A549 (cell line): ENCODE results near the gene TMEM43. TPM values are rescaled to one million over a fixed set of nuclear protein-coding genes. Genes with fewer than 3 reads are reported as not detected.

Source experiments
- ATAC-seq, 2 experiments: fragments of 200-7000 bp in 1 of 2; fragments of >200 bp in 1 of 2; cut with Nextera tagmentation in 1 of 2; cut with Tn5 transposase in 1 of 2; 3 replicates each; pipeline versions ENCODE4 v1.8.0 to v1.9.1; 2018 to 2020; ENCODE audit warnings: mild to moderate bottlenecking in 1 of 2, moderate library complexity in 1 of 2
- CTCF ChIA-PET: fragments of 300-600 bp; sonication (Branson Sonifier 250); formaldehyde crosslinking; extraction: SDS; loops from one replicate; lab custom pipeline; 2021; ENCODE audit warnings: antibody characterized with exemption, inconsistent platforms; lab: Yijun Ruan, JAX
- POLR2A ChIA-PET: fragments of 350-600 bp; formaldehyde crosslinking; extraction: SDS; loops from one replicate; lab custom pipeline; 2021; ENCODE audit warnings: antibody characterized with exemption, inconsistent platforms; lab: Yijun Ruan, JAX
- DNase-seq, 2 experiments: peaks; one replicate each; pipeline versions ENCODE4 v3.0.0 to v3.0.0-alpha.2; 2011 to 2016; ENCODE audit warnings: low read depth in 1 of 2, low spot score in 1 of 2
- FAIRE-seq: peaks from 2 replicates; lab custom pipeline; 2011; peaks lifted over from hg19 to GRCh38; lab: Jason Lieb, UNC
- H3K27ac ChIP-seq, 2 experiments: fragments of >200 bp; sonication (Bioruptor Twin); formaldehyde crosslinking; 3 replicates each; pipeline ENCODE4 v1.5.1; 2016 to 2017
- H3K4me1 ChIP-seq: fragments of >200 bp; sonication (Bioruptor Twin); formaldehyde crosslinking; 3 replicates; pipeline ENCODE4 v1.6.1; 2016
- H3K4me2 ChIP-seq: fragments of >200 bp; sonication (Bioruptor Twin); formaldehyde crosslinking; 3 replicates; pipeline ENCODE4 v1.6.1; 2016
- H3K4me3 ChIP-seq: fragments of >200 bp; sonication (Bioruptor Twin); formaldehyde crosslinking; 3 replicates; pipeline ENCODE4 v1.5.1; 2016
- H3K9me3 ChIP-seq: fragments of >200 bp; sonication (Bioruptor Twin); formaldehyde crosslinking; 3 replicates; pipeline ENCODE4 v1.6.1; 2016
- ATOH8 ChIP-seq: fragments of 250-450 bp; sonication (Bioruptor Pico); IDR thresholded peaks from 2 replicates; pipeline ENCODE4 v1.5.0; 2020; ENCODE audit warnings: low read depth, mild to moderate bottlenecking, moderate library complexity
- CBX2 ChIP-seq: fragments of 200-600 bp; sonication (generic); IDR thresholded peaks from 2 replicates; pipeline ENCODE4 v1.6.1; 2016; ENCODE audit warnings: low read depth, mild to moderate bottlenecking, borderline replicate concordance
- CBX8 ChIP-seq: fragments of 200-600 bp; sonication (generic); IDR thresholded peaks from 2 replicates; pipeline ENCODE4 v1.6.1; 2016
- CEBPB ChIP-seq, 2 experiments: fragments of >200 bp in 1 of 2; sonication (Bioruptor Twin) in 1 of 2; formaldehyde crosslinking in 1 of 2; IDR thresholded peaks; 2 replicates each; pipeline ENCODE4 v1.6.1; 2012 to 2016
- CHD2 ChIP-seq: fragments of 150-350 bp; IDR thresholded peaks from 2 replicates; pipeline ENCODE4 v1.6.1; 2014; ENCODE audit warnings: low read length; ENCODE audit not compliant: partially characterized antibody
- EP300 ChIP-seq, 2 experiments: fragments of >200 bp; sonication (Bioruptor Twin); formaldehyde crosslinking; IDR thresholded peaks; 2 replicates in 1 of 2; 3 replicates in 1 of 2; pipeline ENCODE4 v1.6.1; 2016 to 2017
- FOSL2 ChIP-seq, 2 experiments: fragments of 450-650 bp in 1 of 2; fragments of >200 bp in 1 of 2; sonication (Bioruptor Twin) in 1 of 2; formaldehyde crosslinking; IDR thresholded peaks; 2 replicates each; pipeline versions ENCODE4 v1.5.0 to v1.6.1; 2016 to 2020; ENCODE audit warnings: mild to moderate bottlenecking in 1 of 2, moderate library complexity in 1 of 2
- JUN ChIP-seq, 2 experiments: fragments of >200 bp; sonication (Bioruptor Twin); formaldehyde crosslinking; IDR thresholded peaks; 2 replicates in 1 of 2; 3 replicates in 1 of 2; pipeline ENCODE4 v1.6.1; 2016 to 2017
- NPAS2 ChIP-seq: fragments of 250-450 bp; sonication (Bioruptor Pico); IDR thresholded peaks from 2 replicates; pipeline ENCODE4 v1.8.0; 2022; ENCODE audit warnings: mild to moderate bottlenecking, moderate library complexity, borderline replicate concordance
- PHF8 ChIP-seq: fragments of 200-600 bp; sonication (generic); IDR thresholded peaks from 2 replicates; pipeline ENCODE4 v1.6.1; 2016; ENCODE audit warnings: low read depth, mild to moderate bottlenecking, antibody characterized with exemption, moderate library complexity, borderline replicate concordance
- RAD21 ChIP-seq, 2 experiments: fragments of >200 bp in 1 of 2; sonication (Bioruptor Twin) in 1 of 2; formaldehyde crosslinking in 1 of 2; IDR thresholded peaks in 1 of 2; conservative IDR thresholded peaks in 1 of 2; 2 replicates in 1 of 2; 3 replicates in 1 of 2; pipeline ENCODE4 v1.6.1; 2012 to 2018; ENCODE audit warnings: inconsistent platforms in 1 of 2
- RARB ChIP-seq: fragments of 250-450 bp; sonication (Bioruptor Pico); IDR thresholded peaks from 2 replicates; pipeline ENCODE4 v1.8.0; 2021; ENCODE audit warnings: mild to moderate bottlenecking, moderate library complexity
- TFCP2L1 ChIP-seq: fragments of 250-450 bp; sonication (Bioruptor Pico); IDR thresholded peaks from 2 replicates; pipeline ENCODE4 v1.5.0; 2021; ENCODE audit warnings: mild to moderate bottlenecking
- TP53 ChIP-seq: fragments of 250-450 bp; sonication (Bioruptor Pico); IDR thresholded peaks from 2 replicates; pipeline ENCODE4 v1.5.0; 2021; ENCODE audit warnings: mild to moderate bottlenecking, moderate library complexity
- ZC3H11A ChIP-seq: fragments of 450-650 bp; IDR thresholded peaks from 2 replicates; pipeline ENCODE4 v1.6.1; 2014; ENCODE audit warnings: antibody characterized with exemption, mild to moderate bottlenecking
- ZSCAN20 ChIP-seq: fragments of 250-450 bp; sonication (Bioruptor Pico); IDR thresholded peaks from 2 replicates; pipeline ENCODE4 v1.8.0; 2022; ENCODE audit warnings: mild to moderate bottlenecking, moderate library complexity
- WGBS: methylation state at CpG from one replicate; pipeline ENCODE4 v1.1.6; 2017; ENCODE audit errors: missing lambda C conversion rate; 5-methylcytosine and 5-hydroxymethylcytosine counted together
- polyA plus RNA-seq, 4 experiments: library from polyadenylated mRNA; depleted of rRNA in 3 of 4; stranded (reverse); fragments of >200 nt; fragmentation: RNase III in 1 of 4; extraction: RNeasy Plus Mini Kit Qiagen cat#74134 plus additional on column Dnase treatment in 1 of 4; gene quantifications; 2 replicates in 3 of 4; 3 replicates in 1 of 4; pipeline ENCODE4 v1.2.3, GENCODE V29; 2011 to 2017
- TF ChIP-seq, protein P1 (sequence below): fragments of 200-600 bp; sonication (generic); IDR thresholded peaks from 2 replicates; pipeline ENCODE4 v1.6.1; 2016; ENCODE audit warnings: antibody characterized with exemption, mild to moderate bottlenecking, moderate library complexity
- TF ChIP-seq, protein P2 (sequence below): fragments of >200 bp; sonication (Bioruptor Twin); formaldehyde crosslinking; IDR thresholded peaks from 3 replicates; pipeline ENCODE4 v1.5.1; 2016

TMEM43 gene
- polyA plus RNA-seq, 2 of the 4 experiments (the other 2 are of a cell fraction): 41.1 to 79.0 TPM

GRCh38 chr3:14125193-14126016, 553 bp downstream of the TMEM43 start:
- peak overlapping the region; percentile 79 for H3K4me2 ChIP-seq
- CTCF ChIA-PET: interaction anchor here (0.8 to 2.5 kb wide), 14 partner anchors 10 to 471 kb away, joined by 3 to 12 read pairs (median 4); partner anchors contain the start of genes LSM3 and XPC
- ATAC-seq: peak; percentile 58 to 69
- peaks cover 17% of the 10 kb centered on the region for H3K4me1 ChIP-seq
- WGBS: under 1% methylated on average over 29 of the region's 44 CpGs
- TF ChIP-seq ATOH8 (CRISPR knock-in tag) (no peak), PHF8 (peak; percentile 80; the same call in 1 of the 2 replicates), TP53 (CRISPR knock-in tag) (0 out of 2 replicates have a peak, but pooled peaks have one; percentile 10), ZC3H11A (no peak), RAD21 (conservative IDR thresholded peaks at IDR 0.05 in 1 of 2, IDR thresholded peaks at IDR 0.05 in 1 of 2) (peak in 1 of 2 experiments; percentile 5; a peak in 1 of 5 replicates), JUN (IDR thresholded peaks at IDR 0.05) (no peak), NPAS2 (CRISPR knock-in tag) (no peak), CEBPB (IDR thresholded peaks at IDR 0.05) (no peak), FOSL2 (IDR thresholded peaks at IDR 0.05) (peak; percentile 40; the same call in 1 of the 2 replicates), FOSL2 (CRISPR knock-in tag; IDR thresholded peaks at IDR 0.05) (peak; percentile 84), EP300 (IDR thresholded peaks at IDR 0.05) (no peak), CBX8 (no peak), RARB (CRISPR knock-in tag) (no peak), CBX2 (no peak), CHD2 (no peak), ZSCAN20 (CRISPR knock-in tag) (no peak), TFCP2L1 (CRISPR knock-in tag) (no peak)
- TF ChIP-seq, protein P1, sequence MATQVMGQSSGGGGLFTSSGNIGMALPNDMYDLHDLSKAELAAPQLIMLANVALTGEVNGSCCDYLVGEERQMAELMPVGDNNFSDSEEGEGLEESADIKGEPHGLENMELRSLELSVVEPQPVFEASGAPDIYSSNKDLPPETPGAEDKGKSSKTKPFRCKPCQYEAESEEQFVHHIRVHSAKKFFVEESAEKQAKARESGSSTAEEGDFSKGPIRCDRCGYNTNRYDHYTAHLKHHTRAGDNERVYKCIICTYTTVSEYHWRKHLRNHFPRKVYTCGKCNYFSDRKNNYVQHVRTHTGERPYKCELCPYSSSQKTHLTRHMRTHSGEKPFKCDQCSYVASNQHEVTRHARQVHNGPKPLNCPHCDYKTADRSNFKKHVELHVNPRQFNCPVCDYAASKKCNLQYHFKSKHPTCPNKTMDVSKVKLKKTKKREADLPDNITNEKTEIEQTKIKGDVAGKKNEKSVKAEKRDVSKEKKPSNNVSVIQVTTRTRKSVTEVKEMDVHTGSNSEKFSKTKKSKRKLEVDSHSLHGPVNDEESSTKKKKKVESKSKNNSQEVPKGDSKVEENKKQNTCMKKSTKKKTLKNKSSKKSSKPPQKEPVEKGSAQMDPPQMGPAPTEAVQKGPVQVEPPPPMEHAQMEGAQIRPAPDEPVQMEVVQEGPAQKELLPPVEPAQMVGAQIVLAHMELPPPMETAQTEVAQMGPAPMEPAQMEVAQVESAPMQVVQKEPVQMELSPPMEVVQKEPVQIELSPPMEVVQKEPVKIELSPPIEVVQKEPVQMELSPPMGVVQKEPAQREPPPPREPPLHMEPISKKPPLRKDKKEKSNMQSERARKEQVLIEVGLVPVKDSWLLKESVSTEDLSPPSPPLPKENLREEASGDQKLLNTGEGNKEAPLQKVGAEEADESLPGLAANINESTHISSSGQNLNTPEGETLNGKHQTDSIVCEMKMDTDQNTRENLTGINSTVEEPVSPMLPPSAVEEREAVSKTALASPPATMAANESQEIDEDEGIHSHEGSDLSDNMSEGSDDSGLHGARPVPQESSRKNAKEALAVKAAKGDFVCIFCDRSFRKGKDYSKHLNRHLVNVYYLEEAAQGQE: peak; percentile 91
- TF ChIP-seq, all 56 proteins: peak for 5
- Histone ChIP-seq H3K27ac (peak overlapping the region; percentile 94 to 98), H3K9me3 (no peaks in the 10 kb centered on the region), H3K4me3 (peak overlapping the region; percentile 91)
- POLR2A ChIA-PET: interaction anchor here (0.6 to 3.0 kb wide), 9 partner anchors 9 to 526 kb away, joined by 3 to 41 read pairs (median 4); partner anchors contain the start of genes CCDC174, LSM3 and XPC
- DNase-seq: peak; percentile 68 to 83
- no peak for FAIRE-seq

DNA sequence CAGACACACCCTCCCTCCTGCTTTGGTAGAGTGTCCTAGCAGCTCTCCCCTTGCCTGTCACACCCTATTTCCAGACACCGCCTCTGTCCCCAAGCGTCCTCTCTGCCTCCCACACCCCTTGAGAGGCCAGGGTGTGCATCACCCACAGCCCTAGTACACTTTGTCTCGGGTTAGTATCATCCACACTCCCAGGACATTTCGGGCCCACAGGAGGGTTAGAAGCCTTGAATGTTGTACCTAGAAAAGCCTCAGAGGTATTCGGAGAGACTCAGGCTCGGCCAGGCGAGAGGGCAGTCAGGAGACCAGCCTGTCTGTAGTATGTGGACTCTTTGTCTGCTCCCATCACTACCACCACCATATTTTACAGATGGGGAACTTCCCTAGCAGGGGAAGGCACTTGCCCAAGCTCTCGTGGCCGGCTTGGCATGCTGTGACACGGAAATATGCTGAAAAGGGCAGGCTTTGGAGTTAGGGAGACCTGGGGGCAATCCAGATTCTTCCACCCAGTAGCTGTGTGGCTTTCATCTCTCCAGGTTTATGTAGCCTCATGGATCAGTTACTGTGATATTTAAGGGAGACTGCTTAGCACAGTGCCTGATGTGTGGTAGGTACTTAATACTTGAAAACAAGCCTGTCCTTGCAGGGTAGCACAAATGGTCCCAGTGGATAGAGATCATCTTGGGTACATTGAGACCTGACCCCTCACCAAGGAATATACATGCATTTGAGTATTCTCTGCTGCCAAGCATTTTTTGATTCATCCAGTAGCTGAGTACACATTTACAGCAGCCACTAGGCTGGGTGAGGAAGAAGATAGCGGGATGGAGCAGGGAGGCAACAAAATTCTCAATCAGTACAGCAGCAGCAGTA, 1.4 kb downstream of the TMEM43 start:
- peak overlapping the region; percentile 91 for H3K4me3 ChIP-seq
- H3K4me2 ChIP-seq: peak overlapping the region; percentile 79
- TF ChIP-seq, protein P2, sequence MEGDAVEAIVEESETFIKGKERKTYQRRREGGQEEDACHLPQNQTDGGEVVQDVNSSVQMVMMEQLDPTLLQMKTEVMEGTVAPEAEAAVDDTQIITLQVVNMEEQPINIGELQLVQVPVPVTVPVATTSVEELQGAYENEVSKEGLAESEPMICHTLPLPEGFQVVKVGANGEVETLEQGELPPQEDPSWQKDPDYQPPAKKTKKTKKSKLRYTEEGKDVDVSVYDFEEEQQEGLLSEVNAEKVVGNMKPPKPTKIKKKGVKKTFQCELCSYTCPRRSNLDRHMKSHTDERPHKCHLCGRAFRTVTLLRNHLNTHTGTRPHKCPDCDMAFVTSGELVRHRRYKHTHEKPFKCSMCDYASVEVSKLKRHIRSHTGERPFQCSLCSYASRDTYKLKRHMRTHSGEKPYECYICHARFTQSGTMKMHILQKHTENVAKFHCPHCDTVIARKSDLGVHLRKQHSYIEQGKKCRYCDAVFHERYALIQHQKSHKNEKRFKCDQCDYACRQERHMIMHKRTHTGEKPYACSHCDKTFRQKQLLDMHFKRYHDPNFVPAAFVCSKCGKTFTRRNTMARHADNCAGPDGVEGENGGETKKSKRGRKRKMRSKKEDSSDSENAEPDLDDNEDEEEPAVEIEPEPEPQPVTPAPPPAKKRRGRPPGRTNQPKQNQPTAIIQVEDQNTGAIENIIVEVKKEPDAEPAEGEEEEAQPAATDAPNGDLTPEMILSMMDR: 0 out of 3 replicates have a peak, but pooled peaks have one; percentile 4
- no peak for TF ChIP-seq RAD21 (conservative IDR thresholded peaks at IDR 0.05 in 1 of 2, IDR thresholded peaks at IDR 0.05 in 1 of 2)
- POLR2A ChIA-PET: interaction anchor here (1.7 to 3.0 kb wide), 5 partner anchors 8 to 525 kb away, joined by 4 to 41 read pairs (median 8); partner anchors contain the start of genes CCDC174, LSM3 and XPC
- H3K4me1 ChIP-seq: peaks cover 17% of the 10 kb centered on the region
- H3K9me3 ChIP-seq: no peaks in the 10 kb centered on the region
- WGBS: 30% methylated on average over 11 of the region's 11 CpGs
- DNase-seq (no peak), FAIRE-seq (no peak), ATAC-seq (no peak)
- CTCF ChIA-PET: interaction anchor here (0.8 to 2.5 kb wide), 14 partner anchors 9 to 471 kb away, joined by 3 to 12 read pairs (median 6); no protein-coding TSS in a partner anchor
- peak overlapping the region; percentile 94 to 98; a peak in 5 of 6 replicates for H3K27ac ChIP-seq
